Central memory CD8-positive, alpha-beta T cell (primary cell): ENCODE results near the gene SLC39A11.

ENCODE experiments used
- ATAC-seq: fragments of 150-1000 bp; cut with Tn5 transposase; replicated peaks from 2 replicates; pipeline ENCODE4 v1.10.0; 2022; ENCODE audit warnings: mild to moderate bottlenecking, moderate FRiP score, moderate number of reproducible peaks; ENCODE audit not compliant: poor library complexity, severe bottlenecking; ENCODE audit errors: extremely low read depth
- DNase-seq, 2 donors: peaks; one replicate each; pipeline ENCODE4 v3.0.0; 2021; ENCODE audit warnings: low spot score in 2 of 2
- H3K27ac Mint-ChIP-seq: one replicate; pipeline ENCODE4 v1.8.0; 2022; ENCODE audit warnings: low read depth, mild to moderate bottlenecking, moderate library complexity, mixed read lengths
- H3K27me3 Mint-ChIP-seq: one replicate; pipeline ENCODE4 v1.8.0; 2022; ENCODE audit warnings: mixed read lengths
- H3K36me3 Mint-ChIP-seq: one replicate; pipeline ENCODE4 v1.8.0; 2022; ENCODE audit warnings: mild to moderate bottlenecking, moderate library complexity, mixed read lengths; ENCODE audit not compliant: insufficient read depth
- H3K4me1 Mint-ChIP-seq: one replicate; pipeline ENCODE4 v1.8.0; 2022; ENCODE audit warnings: mixed read lengths
- H3K4me3 Mint-ChIP-seq: one replicate; pipeline ENCODE4 v1.8.0; 2022; ENCODE audit warnings: mild to moderate bottlenecking, moderate library complexity, mixed read lengths
- H3K9me3 Mint-ChIP-seq: one replicate; pipeline ENCODE4 v1.8.0; 2022; ENCODE audit warnings: mixed read lengths

The SLC39A11 gene

DNA sequence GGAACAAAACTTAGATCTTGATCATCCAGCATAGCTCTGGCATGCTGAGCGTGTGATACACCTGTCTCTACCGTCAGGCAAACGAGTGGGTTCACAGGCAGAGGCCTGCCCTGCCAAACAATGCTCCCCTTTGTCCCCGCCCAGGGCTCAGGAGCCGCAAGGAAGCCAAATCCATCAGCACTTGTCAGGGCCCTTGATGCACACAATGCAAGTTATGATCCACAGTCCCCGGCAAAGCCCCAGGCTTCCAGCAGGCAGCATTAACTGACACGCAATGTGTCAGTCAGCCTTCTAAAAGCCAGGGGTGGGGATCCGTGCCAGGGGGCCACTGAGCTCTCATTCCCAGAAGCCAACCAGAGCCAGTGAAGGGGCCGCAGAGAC, 460.9 kb downstream of the SLC39A11 start:
- H3K27ac Mint-ChIP-seq = no peak overlapping the region

DNA sequence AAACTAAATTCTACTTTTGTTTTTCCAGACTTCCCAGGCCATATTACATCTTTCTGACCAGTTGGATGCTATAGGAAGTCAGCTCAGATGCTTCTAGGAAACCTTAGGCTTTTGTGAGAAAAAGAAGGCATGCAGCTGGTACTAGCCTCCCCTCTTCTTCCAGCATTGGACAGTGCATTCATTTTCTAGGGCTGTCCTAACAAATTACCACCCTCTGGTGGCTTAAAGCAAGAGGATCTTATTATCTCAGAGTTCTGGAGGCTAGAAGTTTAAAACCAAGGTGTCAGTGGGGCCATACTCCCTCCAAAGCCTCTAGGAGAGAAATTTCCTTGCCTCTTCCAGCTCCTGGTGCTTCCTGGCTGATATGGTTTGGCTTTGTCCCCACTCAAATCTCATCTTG, 467.8 kb downstream of the SLC39A11 start:
- no peaks in the 10 kb centered on the region for H3K4me1 Mint-ChIP-seq
- peaks cover 87% of the 10 kb centered on the region for H3K27me3 Mint-ChIP-seq
- H3K27ac Mint-ChIP-seq = no peak overlapping the region

More for the DNA sequence above, 460.9 kb downstream of the SLC39A11 start:
- DNase-seq (no peak), ATAC-seq (no peak)
- H3K4me1 Mint-ChIP-seq = peaks cover 12% of the 10 kb centered on the region
- no peaks in the 10 kb centered on the region for H3K9me3 Mint-ChIP-seq
- H3K4me3 Mint-ChIP-seq = no peak overlapping the region
- peaks cover 37% of the 10 kb centered on the region for H3K27me3 Mint-ChIP-seq
- no peaks in the 10 kb centered on the region for H3K36me3 Mint-ChIP-seq

DNA sequence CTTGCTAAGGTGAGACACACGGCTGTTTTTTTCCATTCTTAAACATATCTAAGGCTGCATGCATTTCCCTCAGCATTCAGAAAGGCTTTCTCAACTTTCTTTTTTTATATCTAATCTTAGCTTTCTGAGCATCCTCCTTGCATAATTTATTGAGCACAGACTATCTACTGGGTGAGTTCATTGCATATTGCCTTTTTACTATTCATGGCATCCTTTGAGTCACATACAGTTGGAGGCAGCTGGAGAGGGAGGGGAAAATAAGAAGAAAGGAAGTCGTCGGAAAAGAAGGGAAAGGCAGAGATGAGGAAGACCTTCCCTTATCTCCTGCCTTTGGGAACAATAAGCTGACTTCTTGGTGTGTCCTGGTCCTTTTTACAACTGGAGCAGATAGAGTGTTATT, 468.3 kb downstream of the SLC39A11 start:
- Mint-ChIP-seq H3K4me1 (no peaks in the 10 kb centered on the region), H3K36me3 (no peaks in the 10 kb centered on the region), H3K9me3 (peaks cover 6% of the 10 kb centered on the region), H3K27ac (no peak overlapping the region), H3K4me3 (no peak overlapping the region), H3K27me3 (peaks cover 91% of the 10 kb centered on the region)
- no peak for ATAC-seq
- no peak for DNase-seq

More for the DNA sequence above, 467.8 kb downstream of the SLC39A11 start:
- Mint-ChIP-seq H3K36me3 (no peaks in the 10 kb centered on the region), H3K9me3 (peaks cover 6% of the 10 kb centered on the region), H3K4me3 (no peak overlapping the region)
- no peak for DNase-seq
- ATAC-seq = no peak

DNA sequence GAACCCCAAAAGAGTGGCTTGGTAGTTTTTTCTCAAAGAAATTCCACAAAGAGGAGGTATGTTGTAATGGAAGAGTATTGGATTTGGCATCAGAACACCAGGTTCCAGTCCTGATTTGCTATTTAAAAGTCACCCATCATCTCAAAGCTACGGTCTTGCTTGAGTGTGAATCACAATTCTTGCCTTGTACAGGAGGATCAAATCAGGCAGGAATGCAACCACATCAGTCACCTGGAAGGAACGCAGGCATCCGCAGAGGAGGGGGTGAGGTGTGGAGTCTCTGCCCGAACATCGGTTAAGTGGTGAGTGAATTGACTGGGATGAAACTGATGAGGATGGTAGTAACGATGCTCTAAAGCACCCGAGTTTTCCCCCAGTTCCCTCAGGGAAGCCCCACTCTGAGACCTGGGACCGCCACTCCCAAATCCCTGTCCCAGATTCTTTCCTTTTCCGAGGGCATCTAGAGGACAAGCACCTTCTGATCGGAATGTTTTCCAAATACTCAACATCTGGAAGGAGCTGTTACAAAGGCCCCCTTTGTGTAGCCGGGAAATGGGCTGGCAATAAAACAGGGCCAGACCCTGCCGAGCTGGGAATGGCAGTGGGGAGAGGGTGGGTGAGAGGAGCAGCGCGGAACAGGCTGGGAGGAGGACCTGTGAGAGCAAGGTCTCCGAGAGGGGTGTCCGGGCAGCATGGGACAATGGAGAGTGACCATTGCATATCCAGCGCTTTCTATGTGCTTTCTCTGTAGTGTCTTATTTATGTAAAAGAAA, 469.6 kb downstream of the SLC39A11 start:
- no peaks in the 10 kb centered on the region for H3K36me3 Mint-ChIP-seq
- peaks cover 92% of the 10 kb centered on the region for H3K27me3 Mint-ChIP-seq
- ATAC-seq (no peak), DNase-seq (no peak)
- no peak overlapping the region for H3K4me3 Mint-ChIP-seq
- H3K9me3 Mint-ChIP-seq = peaks cover 6% of the 10 kb centered on the region
- peaks cover 7% of the 10 kb centered on the region for H3K4me1 Mint-ChIP-seq
- no peak overlapping the region for H3K27ac Mint-ChIP-seq

DNA sequence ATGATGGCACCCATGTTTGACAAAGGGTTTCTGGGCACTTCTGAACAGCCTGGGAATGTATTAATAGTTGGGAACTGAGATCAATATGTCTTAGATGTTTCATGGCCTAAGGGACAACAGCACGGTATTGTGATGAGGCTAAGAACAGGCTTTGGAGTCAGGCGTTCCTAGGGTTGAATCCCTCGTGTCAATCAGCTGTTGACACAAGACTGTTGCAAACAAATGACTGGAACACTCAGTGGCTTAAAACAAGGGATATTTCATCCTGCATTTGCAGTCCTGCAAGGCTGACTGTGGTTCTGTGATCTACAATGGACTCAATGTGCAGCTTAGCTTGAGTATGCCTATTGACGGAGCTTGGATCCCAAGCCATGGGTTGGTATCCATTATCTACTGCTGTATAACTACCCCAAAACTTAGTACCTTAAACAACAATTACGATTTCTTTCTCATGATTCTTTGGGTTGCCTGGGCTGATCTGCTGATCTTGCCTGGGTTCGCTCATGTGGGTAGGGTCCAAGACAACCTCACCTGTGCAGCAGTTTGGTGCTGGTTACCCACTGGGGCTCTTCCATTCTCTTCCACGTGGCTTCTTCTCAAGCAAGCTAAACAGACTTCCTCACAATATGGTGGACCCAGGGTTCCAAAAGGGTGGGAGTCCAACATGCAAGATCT, 472.4 kb downstream of the SLC39A11 start:
- DNase-seq = no peak
- H3K27me3 Mint-ChIP-seq = peaks cover 72% of the 10 kb centered on the region
- no peak overlapping the region for H3K27ac Mint-ChIP-seq
- peaks cover 2% of the 10 kb centered on the region for H3K36me3 Mint-ChIP-seq
- H3K4me3 Mint-ChIP-seq = no peak overlapping the region
- peaks cover 1% of the 10 kb centered on the region for H3K9me3 Mint-ChIP-seq
- no peak for ATAC-seq
- H3K4me1 Mint-ChIP-seq = peaks cover 9% of the 10 kb centered on the region

DNA sequence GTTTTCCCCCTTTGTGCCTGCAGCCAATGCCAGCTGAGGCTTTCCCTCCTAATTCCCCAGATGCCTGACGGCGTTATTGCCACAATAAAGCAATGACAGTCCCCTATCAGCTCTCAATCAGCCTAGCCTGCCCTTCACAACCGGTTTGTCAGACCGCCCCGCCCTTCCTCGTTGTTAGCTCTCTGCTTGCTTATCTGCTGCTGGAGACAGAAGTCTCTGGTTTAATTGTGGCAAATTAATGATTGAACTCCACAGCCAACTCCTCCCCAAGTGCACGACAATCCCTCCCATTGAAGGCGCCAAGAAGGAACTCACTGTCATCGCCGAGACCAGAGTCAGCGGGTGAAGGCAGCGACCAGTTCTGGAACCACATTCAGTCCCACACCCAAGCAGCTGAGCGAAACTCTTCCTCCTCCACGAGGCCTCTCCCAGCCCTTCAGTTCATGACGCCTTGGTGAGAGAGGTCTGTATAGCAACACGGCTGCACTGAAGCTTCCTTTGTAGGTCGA, 474.4 kb downstream of the SLC39A11 start:
- Mint-ChIP-seq H3K27me3 (peaks cover 72% of the 10 kb centered on the region), H3K4me3 (peak overlapping the region; percentile 52), H3K4me1 (peaks cover 9% of the 10 kb centered on the region), H3K36me3 (peaks cover 2% of the 10 kb centered on the region), H3K27ac (no peak overlapping the region), H3K9me3 (no peaks in the 10 kb centered on the region)
- ATAC-seq = peak; percentile 56
- DNase-seq = no peak

DNA sequence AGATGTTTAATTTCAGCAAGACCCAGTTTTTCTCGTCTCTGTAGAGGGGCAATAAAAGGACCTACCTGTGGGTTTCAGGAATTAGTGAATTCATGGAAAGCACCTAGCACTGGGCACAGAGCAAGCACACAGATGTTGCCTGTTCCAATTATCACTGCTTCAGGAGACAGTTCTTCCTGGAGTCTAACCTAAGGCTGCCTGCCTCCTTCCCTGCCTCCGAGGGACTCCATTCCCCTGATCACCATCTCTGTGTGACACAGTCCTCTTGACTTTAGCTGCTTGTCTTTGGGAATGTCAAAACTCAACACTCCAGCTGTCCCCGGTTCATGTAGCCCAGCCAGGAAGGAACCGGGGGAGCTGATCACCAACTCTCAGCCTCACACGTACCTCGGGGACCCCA, 474.9 kb downstream of the SLC39A11 start:
- ATAC-seq (no peak), DNase-seq (no peak)
- Mint-ChIP-seq H3K9me3 (no peaks in the 10 kb centered on the region), H3K27ac (no peak overlapping the region), H3K4me1 (peaks cover 9% of the 10 kb centered on the region), H3K36me3 (peaks cover 2% of the 10 kb centered on the region), H3K4me3 (peak overlapping the region; percentile 52), H3K27me3 (peaks cover 72% of the 10 kb centered on the region)

DNA sequence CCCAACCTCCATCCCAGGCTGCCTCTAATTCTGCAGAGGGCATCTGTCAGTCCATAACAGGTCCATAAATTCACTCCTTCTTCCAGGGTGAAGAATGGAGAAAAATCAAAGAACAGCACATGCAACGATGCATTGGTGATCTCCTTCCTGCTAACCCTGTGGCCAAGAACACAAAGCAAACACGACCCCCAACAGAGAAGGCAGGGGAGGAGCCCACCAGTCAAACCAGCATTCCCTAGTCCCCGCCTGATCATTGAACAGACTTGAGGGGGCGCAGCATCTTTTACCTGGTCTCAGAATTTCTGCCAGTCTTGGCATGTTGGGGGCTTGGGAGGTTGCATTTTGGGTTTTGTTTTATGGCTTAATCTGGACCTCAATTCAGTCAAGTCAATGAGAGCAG, 476.0 kb downstream of the SLC39A11 start:
- no peak overlapping the region for H3K27ac Mint-ChIP-seq
- peaks cover 73% of the 10 kb centered on the region for H3K27me3 Mint-ChIP-seq
- no peaks in the 10 kb centered on the region for H3K9me3 Mint-ChIP-seq

DNA sequence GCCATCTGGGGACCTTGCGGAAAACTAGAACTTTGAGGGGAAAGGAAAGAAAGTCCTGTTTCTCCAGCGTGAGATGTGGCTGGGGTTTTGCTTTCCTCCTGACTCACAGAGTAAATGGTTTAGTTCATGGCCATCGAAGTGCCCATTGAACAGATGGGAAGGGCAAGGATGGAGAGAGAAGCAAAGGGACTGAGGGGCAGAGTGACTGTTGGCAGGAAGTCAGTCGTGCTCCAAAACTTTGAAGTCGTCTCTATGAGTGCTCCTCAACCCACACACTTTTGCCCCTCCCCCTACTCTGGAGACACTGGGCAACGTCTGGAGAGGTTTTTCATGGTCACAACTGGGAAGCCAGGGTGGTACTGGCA, 476.9 kb downstream of the SLC39A11 start:
- DNase-seq (no peak), ATAC-seq (no peak)
- no peak overlapping the region for H3K4me3 Mint-ChIP-seq
- H3K27ac Mint-ChIP-seq = no peak overlapping the region
- peaks cover 2% of the 10 kb centered on the region for H3K36me3 Mint-ChIP-seq
- H3K4me1 Mint-ChIP-seq = peaks cover 9% of the 10 kb centered on the region
- no peaks in the 10 kb centered on the region for H3K9me3 Mint-ChIP-seq
- H3K27me3 Mint-ChIP-seq = peaks cover 76% of the 10 kb centered on the region

More for the DNA sequence above, 476.0 kb downstream of the SLC39A11 start:
- Mint-ChIP-seq H3K4me1 (peaks cover 9% of the 10 kb centered on the region), H3K4me3 (no peak overlapping the region), H3K36me3 (peaks cover 2% of the 10 kb centered on the region)
- ATAC-seq (no peak), DNase-seq (no peak)

DNA sequence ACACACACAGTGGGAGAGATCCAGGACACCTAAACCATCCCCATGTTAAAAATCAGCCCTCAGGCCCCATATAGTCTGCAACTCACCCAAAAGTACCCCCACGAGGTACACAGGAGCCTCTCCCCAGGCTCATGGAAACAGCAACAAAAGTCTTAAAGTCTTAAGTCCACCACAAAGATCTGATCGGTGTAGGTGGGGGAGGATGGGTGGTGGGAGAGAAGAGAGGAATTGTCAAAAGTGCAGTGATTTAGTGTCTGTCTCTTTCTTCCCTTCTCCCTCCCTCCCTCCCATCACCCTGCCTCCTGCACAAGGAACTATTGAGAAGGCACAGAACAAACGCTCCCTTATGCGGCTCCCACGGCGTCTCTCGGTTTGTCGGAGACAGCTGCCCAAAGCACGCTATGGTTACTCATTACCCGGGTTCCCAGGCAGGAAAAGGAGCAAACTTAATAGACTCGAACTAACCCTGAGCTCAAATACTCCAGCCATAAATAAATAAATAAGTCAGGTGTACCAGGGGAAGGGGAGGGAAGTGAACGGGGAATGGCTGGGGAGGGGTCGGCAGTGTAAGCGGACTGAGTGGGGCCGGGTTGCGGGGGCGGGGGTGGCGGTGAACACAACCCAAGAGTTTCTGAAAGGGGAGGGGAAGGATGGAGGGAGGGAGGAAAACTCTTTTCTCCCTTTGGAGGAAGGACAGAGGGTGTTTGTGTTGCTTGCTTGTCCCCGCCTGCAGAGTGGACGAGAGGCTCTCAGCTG, 477.4 kb downstream of the SLC39A11 start:
- Mint-ChIP-seq H3K9me3 (no peaks in the 10 kb centered on the region), H3K27ac (no peak overlapping the region), H3K4me1 (peaks cover 9% of the 10 kb centered on the region), H3K4me3 (no peak overlapping the region), H3K27me3 (peaks cover 76% of the 10 kb centered on the region), H3K36me3 (peaks cover 2% of the 10 kb centered on the region)
- no peak for ATAC-seq
- DNase-seq = no peak

DNA sequence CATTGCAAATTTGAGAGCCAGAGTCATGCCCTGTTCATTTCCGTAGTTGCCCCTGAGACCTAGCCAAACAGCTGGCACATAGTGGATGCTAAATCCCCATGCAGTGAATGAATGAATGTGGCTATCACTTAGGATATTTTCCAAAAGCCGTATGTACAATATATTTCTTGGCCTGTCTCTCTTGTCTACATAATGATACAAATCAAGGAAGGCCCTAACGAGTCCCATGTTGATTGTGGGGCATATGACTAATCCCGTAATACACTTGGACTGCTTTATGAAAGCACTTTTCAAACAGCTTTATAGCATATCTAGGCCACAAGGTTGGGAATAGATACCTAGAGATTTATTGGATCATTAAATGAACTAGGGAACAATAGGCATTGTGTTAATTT, 478.0 kb downstream of the SLC39A11 start:
- Mint-ChIP-seq H3K9me3 (no peaks in the 10 kb centered on the region), H3K27ac (no peak overlapping the region), H3K27me3 (peaks cover 73% of the 10 kb centered on the region), H3K4me1 (peaks cover 9% of the 10 kb centered on the region), H3K4me3 (no peak overlapping the region), H3K36me3 (peaks cover 2% of the 10 kb centered on the region)
- ATAC-seq (no peak), DNase-seq (no peak)

DNA sequence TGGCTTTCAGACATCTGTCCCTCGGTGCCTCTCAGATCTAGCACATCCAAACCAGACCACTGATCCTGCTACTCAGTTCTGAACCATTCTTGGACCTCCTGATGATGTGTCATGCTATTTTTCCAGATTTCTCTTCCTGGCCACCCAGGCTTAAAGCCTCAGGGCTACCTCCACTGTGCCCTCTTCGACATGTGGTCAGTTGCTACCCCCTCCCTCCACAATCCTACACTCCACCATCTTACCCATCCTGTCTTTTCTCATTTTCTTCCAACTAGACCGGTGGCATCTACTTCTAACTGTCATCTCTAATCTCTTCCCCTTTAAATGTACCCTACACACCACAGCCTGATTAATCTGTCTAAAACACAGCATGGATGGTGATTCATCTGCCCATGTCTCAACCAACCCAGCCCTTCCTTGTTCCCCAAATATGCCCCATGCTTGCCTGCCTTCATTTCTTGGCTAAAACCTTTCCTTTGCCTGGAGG, 478.6 kb downstream of the SLC39A11 start:
- H3K9me3 Mint-ChIP-seq = peaks cover under 1% of the 10 kb centered on the region
- H3K27ac Mint-ChIP-seq = no peak overlapping the region
- peaks cover 2% of the 10 kb centered on the region for H3K36me3 Mint-ChIP-seq
- DNase-seq (no peak), ATAC-seq (no peak)
- no peak overlapping the region for H3K4me3 Mint-ChIP-seq
- H3K4me1 Mint-ChIP-seq = peaks cover 9% of the 10 kb centered on the region
- H3K27me3 Mint-ChIP-seq = peaks cover 67% of the 10 kb centered on the region
